Testis (tissue), 2 donors: ENCODE results near the gene CYB5R4.

Experiments
- CTCF ChIP-seq, 3 experiments: fragments of 450-650 bp in 2 of 3; fragments of 200-600 bp in 1 of 3; sonication (generic) in 1 of 3; IDR thresholded peaks; one replicate each; pipeline ENCODE4 v1.5.1; 2016 to 2019; ENCODE audit warnings: antibody characterized with exemption in 3 of 3, mild to moderate bottlenecking in 2 of 3, moderate library complexity in 1 of 3
- POLR2A ChIP-seq: fragments of 450-650 bp; IDR thresholded peaks from one replicate; pipeline ENCODE4 v1.6.1; 2017; ENCODE audit warnings: antibody characterized with exemption, mild to moderate bottlenecking, moderate library complexity

- TF ChIP-seq CTCF (IDR thresholded peaks at IDR 0.05), result no peak
- TF ChIP-seq POLR2A, result no peak
Observed at GRCh38 chr6:84001119-84001518, 141.6 kb downstream of the CYB5R4 start.
